Nephron (organoid): Measurements from ENCODE around the gene PADI1.
A peak's percentile ranks its signal among the peaks of the same experiment; 100 is the strongest.

Experiments used
- H3K27ac Mint-ChIP-seq, 3 experiments: 2 replicates each; pipeline ENCODE4 v1.8.0; 2020; ENCODE audit warnings: mixed read lengths in 3 of 3, mild to moderate bottlenecking in 2 of 3, moderate library complexity in 1 of 3
- H3K27me3 Mint-ChIP-seq: 2 replicates; pipeline ENCODE4 v1.8.0; 2021; ENCODE audit warnings: low read depth, mild to moderate bottlenecking, moderate library complexity, mixed read lengths
- H3K36me3 Mint-ChIP-seq: 2 replicates; pipeline ENCODE4 v1.8.0; 2020; ENCODE audit warnings: low read depth, mixed read lengths
- H3K4me1 Mint-ChIP-seq: 2 replicates; pipeline ENCODE4 v1.8.0; 2020; ENCODE audit warnings: mixed read lengths
- H3K4me3 Mint-ChIP-seq, 3 experiments: 2 replicates each; pipeline ENCODE4 v1.8.0; 2020; ENCODE audit warnings: mild to moderate bottlenecking in 3 of 3, mixed read lengths in 3 of 3, moderate library complexity in 2 of 3
- H3K9me3 Mint-ChIP-seq: 2 replicates; pipeline ENCODE4 v1.8.0; 2020; ENCODE audit warnings: mixed read lengths
- CTCF ChIP-seq, 3 experiments: fragments of 200-600 bp; sonication (generic); IDR thresholded peaks; one replicate each; pipeline ENCODE4 v1.5.0; 2021; ENCODE audit warnings: antibody characterized with exemption in 3 of 3; ENCODE audit not compliant: unreplicated experiment in 3 of 3

PADI1 gene

GRCh38 chr1:17228619-17229018 lies 23.7 kb downstream of the PADI1 start:
- Mint-ChIP-seq H3K4me1 (peaks cover 5% of the 10 kb centered on the region), H3K27ac (no peak overlapping the region), H3K9me3 (no peaks in the 10 kb centered on the region), H3K27me3 (peaks cover 17% of the 10 kb centered on the region), H3K36me3 (no peaks in the 10 kb centered on the region), H3K4me3 (no peak overlapping the region)
- TF ChIP-seq CTCF (IDR thresholded peaks at IDR 0.05; ENCODE audit: unreplicated experiment in 3 of 3) = no peak

GRCh38 chr1:17229379-17229778 lies 24.5 kb downstream of the PADI1 start:
- no peak for TF ChIP-seq CTCF (IDR thresholded peaks at IDR 0.05; ENCODE audit: unreplicated experiment in 3 of 3)
- no peaks in the 10 kb centered on the region for H3K9me3 Mint-ChIP-seq
- H3K4me3 Mint-ChIP-seq = no peak overlapping the region
- no peak overlapping the region for H3K27ac Mint-ChIP-seq
- H3K4me1 Mint-ChIP-seq = peaks cover 5% of the 10 kb centered on the region
- no peaks in the 10 kb centered on the region for H3K36me3 Mint-ChIP-seq
- peaks cover 14% of the 10 kb centered on the region for H3K27me3 Mint-ChIP-seq

- no peak overlapping the region for H3K27ac Mint-ChIP-seq
- H3K36me3 Mint-ChIP-seq = no peaks in the 10 kb centered on the region
- H3K4me3 Mint-ChIP-seq = no peak overlapping the region
- H3K27me3 Mint-ChIP-seq = peaks cover 12% of the 10 kb centered on the region
- peaks cover 5% of the 10 kb centered on the region for H3K4me1 Mint-ChIP-seq
- TF ChIP-seq CTCF (IDR thresholded peaks at IDR 0.05; ENCODE audit: unreplicated experiment in 3 of 3) = no peak
- no peaks in the 10 kb centered on the region for H3K9me3 Mint-ChIP-seq
Observed at GRCh38 chr1:17230106-17230505, 25.2 kb downstream of the PADI1 start.

DNA sequence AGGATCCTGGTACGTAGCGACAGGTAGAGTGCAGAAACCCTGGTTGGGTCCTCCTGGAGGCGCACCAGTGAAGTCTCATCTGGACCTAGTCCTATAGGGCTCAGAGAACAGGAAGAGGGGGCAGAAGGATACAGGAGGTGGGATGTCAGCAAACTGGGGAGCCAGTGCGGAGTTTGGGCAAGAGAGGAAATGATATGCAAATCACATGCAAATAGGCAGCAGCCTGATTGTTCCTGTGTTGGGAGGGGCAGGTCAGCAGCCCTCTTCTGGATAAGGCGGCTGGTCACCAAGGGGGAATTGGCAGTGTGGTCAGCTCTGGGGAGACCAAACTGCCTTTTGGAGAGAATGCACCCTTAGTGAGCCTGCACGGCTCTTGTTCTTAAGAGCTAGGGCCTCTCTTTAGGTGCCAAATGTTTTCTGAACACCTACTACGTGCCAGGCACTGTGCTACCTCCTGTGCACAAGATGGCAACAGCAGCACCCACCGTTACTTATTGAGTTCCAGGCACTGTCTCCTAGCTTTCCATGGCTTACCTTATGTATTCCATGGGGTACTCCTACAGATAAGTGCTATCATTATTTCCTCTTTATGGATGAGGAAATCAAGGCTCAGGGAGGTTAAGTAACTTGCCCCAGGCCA lies 25.9 kb downstream of the PADI1 start:
- peaks cover 5% of the 10 kb centered on the region for H3K4me1 Mint-ChIP-seq
- peaks cover 15% of the 10 kb centered on the region for H3K27me3 Mint-ChIP-seq
- TF ChIP-seq CTCF (IDR thresholded peaks at IDR 0.05; ENCODE audit: unreplicated experiment in 3 of 3) = no peak
- no peaks in the 10 kb centered on the region for H3K36me3 Mint-ChIP-seq
- no peaks in the 10 kb centered on the region for H3K9me3 Mint-ChIP-seq
- H3K27ac Mint-ChIP-seq = no peak overlapping the region
- H3K4me3 Mint-ChIP-seq = no peak overlapping the region

- H3K36me3 Mint-ChIP-seq = no peaks in the 10 kb centered on the region
- TF ChIP-seq CTCF (IDR thresholded peaks at IDR 0.05; ENCODE audit: unreplicated experiment in 3 of 3) = no peak
- H3K27me3 Mint-ChIP-seq = peaks cover 17% of the 10 kb centered on the region
- H3K4me3 Mint-ChIP-seq = no peak overlapping the region
- H3K9me3 Mint-ChIP-seq = no peaks in the 10 kb centered on the region
- peaks cover 5% of the 10 kb centered on the region for H3K4me1 Mint-ChIP-seq
- H3K27ac Mint-ChIP-seq = peak overlapping the region in 1 of 3 experiments; percentile 37
Observed at GRCh38 chr1:17232759-17233661, 28.1 kb downstream of the PADI1 start.
